GM19043 (cell line): ENCODE results near the gene PDK4.

Experiments
- ATAC-seq: cut with Tn5 transposase; IDR thresholded peaks from one replicate; pipeline ENCODE4 v1.9.1; 2021; ENCODE audit warnings: low read depth; ENCODE audit not compliant: unreplicated experiment

The PDK4 gene

GRCh38 chr7:95596198-95597063, at the start of gene PDK4:
Gene PDK4, minus strand, starts transcription at chr7:95596516. Its CDS starts 223 bp downstream, at chr7:95596293.
- ATAC-seq = no peak

DNA sequence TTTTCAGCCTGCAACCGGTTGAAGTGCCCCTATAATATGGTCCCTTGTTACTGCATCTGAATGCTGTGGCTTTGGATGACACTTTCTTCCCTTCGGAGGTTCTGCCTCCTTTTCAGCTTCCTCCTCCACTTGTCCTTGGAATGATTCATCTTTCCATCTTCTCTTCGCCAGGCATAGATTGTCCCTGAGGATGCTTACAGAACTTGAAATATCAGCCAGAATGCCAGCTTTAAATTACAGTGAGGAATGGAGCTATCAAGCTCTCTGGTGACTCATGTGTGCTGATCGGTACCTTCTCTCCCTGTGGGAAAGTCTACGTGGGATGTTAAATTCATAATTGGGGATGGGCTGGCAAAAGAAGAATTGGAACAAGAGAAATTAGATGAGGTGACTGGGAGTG, 45.9 kb upstream of the PDK4 start:
- no peak for ATAC-seq

DNA sequence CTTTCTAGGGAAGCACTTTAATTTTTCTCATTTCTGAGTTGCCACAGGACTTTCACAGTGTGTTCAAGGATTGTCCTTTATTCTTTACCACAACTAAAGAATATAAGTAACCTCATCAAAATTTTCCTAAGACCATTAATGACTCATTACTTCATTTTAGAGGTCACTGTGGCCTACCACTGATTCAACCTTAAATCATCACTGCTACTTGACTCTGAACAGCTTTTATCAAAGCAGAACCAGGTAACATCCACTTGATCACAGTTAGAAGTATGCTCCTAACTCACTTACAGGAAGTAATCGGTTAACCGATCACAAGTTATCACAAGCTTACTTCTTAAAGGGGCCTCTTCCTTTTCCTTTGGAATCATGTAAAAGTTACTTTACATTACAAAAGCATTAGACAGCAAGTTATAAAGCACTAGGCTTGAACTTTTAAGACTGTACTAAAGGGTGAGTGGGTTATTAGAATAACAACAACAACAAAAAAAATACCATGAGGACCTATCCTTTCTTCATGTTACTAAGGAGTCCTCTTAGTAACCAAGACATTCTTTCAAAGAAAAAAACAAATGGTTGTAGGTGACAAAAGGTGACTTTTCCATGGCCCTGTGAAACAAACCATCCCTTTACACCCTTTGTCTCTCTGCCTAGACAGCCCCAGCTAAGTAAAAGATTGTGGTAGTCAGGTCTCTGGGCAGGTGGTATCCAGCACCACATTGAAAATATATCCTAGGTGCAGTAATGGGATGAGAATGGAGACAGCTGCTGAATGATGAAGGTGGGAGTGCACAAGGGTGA, 40.0 kb upstream of the PDK4 start:
- ATAC-seq = no peak

DNA sequence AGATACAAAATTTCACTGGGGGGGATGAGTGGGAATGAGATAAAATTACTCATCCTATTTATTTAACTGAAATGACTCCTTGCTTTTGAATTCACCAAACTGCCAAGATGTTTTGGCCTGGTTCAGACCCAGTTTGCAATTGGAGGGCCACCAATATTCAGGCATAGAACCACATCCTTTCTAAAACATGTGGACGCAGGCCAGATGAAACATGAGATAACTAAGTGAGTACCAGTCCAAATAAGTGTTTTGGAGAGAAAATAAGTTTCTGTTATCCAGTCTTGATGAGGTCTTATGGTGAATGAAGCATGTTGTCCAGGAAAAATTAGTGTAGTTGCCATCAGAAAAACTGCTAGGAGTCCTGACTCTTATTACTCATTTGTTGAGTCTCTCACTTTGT, 36.3 kb upstream of the PDK4 start:
- no peak for ATAC-seq

DNA sequence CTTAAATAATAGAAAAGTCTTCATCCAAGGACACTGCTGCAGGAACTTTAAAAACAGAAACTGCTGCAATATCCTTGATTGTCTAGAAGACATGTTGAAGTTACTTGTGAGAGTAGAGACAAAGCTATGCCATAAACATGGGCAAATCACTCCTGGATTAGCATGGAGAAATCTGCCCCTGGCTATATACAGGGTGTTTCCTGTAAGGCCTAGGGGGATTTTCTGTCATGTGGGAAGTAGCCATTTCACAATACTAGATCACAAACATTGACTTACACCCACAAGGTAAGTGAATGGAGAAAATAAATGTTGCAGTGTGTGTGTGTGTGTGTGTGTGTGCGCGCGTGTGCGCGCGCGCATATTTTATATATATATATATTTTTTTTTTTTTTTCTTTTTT, 35.2 kb upstream of the PDK4 start:
- no peak for ATAC-seq

DNA sequence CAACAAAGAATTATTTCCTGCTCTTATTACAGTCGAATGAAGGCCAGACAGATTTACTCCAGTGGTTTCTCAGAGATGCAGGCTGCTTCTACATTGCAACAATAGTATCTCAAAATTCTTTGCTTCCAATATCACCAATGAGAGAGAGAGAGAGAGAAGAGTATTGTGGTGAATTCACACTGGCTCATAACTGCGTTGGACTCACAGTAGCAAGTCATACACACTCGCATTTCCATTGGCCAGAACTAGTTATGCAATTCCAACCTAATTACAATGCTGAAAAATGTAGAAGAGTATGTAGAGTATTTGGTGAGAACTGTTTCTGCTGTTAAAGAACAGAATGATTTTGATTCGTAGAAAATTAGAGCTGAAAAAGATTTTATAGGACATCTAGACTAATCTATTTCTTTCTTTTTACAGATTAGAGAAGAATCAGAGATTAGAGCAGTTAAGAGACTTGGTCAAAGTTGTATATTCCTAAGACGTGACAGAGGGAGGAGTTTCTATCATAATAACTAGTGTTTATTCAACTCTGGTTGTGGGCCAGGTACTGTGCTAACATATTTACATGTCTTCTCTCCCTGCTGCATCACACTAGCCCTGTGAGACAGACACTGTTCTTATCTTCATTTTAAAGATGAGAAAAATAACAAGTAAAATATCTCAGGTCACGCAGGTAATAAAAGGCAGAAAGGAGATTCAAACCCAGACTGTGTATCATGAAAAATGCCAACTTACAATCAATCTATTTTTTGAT, 34.6 kb upstream of the PDK4 start:
- no peak for ATAC-seq

- no peak for ATAC-seq
Measured at GRCh38 chr7:95628831-95629439, 32.6 kb upstream of the PDK4 start.

GRCh38 chr7:95623788-95624187, 27.5 kb upstream of the PDK4 start:
- ATAC-seq = no peak

DNA sequence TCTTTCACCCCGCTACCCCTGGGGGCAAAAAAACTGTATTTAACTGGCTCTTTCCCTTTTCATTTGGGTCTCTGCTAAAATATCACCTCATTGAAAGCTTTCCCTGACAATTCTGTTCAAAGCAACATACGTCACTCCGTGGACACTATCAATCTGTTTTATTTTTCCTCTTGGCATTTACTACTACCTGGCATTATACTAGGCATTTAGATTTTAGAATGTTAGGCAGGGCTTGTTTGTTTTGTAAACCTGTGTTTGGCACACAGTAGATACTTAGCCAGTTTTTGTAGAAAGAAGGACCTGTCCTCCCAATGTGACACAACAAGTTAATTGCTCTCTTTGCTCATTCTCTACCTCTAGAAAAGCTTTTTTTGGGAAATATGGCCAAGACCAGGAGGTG, 26.5 kb upstream of the PDK4 start:
- no peak for ATAC-seq

DNA sequence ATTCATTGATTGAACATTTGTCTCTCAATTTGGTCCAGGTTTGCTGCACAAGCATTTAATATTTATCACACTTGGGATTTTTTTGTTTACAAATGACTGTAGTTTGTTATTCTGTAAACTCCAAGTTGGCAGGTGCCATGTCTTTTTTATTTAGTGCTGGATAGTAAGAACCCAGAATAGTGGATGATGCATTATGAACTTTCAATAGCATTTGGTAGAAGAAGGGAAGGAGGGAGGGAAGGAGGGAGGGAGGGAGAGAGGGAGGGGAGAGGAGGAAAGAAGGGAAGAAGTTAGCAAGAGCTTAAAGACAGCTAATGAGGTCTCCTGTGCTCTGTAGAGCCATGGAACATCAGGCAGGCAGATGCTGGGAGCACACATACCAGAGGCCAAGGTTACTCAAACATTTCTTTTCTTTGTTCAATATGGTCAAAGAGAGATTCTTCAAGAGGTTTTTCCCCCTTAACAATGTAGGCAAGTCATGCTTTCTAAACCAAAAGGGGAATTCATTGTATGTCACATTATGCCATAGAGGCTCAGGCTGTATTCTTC, 25.8 kb upstream of the PDK4 start:
- ATAC-seq = no peak

DNA sequence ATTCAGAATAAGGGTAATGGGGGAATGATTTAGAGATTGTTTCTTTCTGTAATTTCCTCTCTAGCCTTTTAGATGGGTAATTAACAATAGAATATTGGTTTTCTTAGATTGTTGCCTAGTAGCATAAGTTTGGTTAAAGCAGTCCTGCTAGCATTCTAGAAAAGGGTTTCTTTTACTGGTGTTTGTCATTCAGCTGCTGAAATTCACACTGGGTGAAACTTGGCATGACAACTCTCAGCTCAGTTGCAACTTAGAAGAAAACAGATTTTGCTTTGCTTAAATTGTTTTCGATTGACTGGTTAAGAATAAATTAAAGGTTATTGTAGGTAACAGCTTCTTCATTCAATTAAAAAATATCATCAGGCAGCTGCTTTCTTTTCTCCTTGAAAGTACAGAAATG, 25.1 kb upstream of the PDK4 start:
- no peak for ATAC-seq

DNA sequence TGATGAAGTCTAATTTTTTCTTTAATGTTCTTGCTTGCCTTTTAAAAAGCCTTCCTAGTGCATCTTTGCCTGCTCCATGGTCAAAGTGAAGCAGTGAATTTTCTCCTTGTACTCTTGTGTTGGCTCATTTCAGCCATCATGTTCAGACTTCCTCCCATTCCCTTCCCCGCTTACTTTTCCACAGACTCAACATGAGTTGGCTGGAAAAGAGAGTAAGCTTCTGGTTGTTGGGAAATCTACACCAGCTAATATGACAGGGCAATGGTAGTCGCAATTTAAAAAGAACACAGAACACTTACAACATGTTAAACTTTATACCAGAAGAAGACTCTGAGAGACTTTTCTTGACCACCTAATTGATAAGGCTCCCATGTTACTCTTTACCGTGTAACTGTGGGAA, 24.3 kb upstream of the PDK4 start:
- no peak for ATAC-seq

- ATAC-seq = no peak
Measured at GRCh38 chr7:95619921-95620320, 23.6 kb upstream of the PDK4 start.

- ATAC-seq = no peak
Measured at GRCh38 chr7:95619517-95619916, 23.2 kb upstream of the PDK4 start.

- ATAC-seq = no peak
Measured at GRCh38 chr7:95614442-95614940, 18.2 kb upstream of the PDK4 start.

- no peak for ATAC-seq
Measured at GRCh38 chr7:95611224-95611623, 14.9 kb upstream of the PDK4 start.

- ATAC-seq = no peak
Measured at GRCh38 chr7:95609277-95609971, 13.1 kb upstream of the PDK4 start.

DNA sequence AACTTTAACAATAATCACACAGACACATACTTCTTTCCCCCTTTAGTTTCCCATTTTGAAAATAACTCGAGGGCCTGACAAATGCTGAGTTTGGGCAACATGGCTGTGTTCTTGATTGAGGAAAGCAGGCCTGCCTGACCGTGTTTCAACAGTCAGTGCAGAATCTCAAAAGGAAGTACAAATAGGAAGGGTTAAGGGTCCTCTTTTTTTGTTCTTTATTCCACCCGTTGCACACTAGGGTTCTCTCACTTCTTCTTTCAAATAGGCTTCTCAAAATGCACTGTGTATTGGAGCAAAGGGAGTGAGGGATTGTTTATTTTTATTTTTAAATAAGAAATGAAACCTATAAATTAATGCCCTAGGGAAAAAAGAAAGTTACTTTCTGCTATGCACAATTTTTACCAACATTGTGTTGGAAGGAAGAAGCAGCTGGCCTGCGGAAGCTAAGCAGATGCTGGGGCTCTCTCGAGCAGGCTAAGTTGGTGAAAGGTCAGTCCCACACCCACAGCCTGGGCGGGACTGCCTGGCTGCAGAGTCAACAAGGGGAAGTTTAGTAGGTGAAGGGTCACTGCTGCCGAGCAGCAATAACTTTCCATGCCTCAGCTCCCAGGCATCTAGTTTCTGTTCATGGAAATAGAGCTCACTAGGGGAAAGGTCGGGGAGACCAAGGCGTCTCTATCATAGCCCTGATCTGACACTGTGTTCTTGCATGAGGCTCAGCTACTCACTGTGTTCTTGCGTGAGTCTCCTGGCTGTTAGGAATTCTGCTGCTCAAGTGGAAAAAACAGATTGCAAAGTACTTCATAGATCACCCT, 12.2 kb upstream of the PDK4 start:
- ATAC-seq = peak; percentile 96

GRCh38 chr7:95607561-95607960, 11.2 kb upstream of the PDK4 start:
- ATAC-seq = no peak
